Mammary microvascular endothelial cell (primary cell): ENCODE data around the gene SLC52A3. TPM values are rescaled to one million over a fixed set of nuclear protein-coding genes. Genes with fewer than 3 reads are reported as not detected.

ENCODE experiments used
- total RNA-seq: library from RNA; depleted of rRNA; stranded (reverse); fragments of >200 nt; gene quantifications from 2 replicates; pipeline ENCODE4 v1.2.3, GENCODE V29; 2015

The SLC52A3 gene
- total RNA-seq: 0.59 and 0.80 TPM in 2 replicates

DNA sequence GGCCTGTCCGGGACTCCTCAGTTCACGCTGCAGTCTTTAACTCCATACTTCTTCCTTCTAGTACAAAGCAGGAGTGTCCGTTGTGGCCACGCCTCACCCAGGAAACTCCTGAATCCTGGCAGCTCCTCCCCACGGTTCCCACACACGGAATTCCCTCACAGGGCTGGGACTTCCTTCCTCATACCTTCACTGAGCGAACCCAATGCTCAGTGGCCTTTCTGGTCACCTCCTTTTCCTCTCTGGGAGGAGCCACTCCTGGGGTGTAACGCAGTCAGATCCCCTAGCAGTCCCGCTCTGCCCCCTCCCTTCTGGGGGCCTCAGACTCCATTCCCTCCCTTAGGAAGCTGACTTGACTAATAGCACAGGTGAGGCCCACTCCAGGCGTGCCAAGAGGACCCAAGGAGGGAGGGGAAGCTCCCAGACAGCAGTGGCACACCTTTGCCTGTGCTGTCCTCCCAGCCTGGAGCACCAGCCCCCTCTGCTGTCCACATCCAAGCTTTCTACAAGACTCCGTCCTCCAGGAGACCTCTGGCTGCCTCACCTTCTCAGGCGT, at the start of gene SLC52A3:
Gene SLC52A3, minus strand, starts transcription at position 75 of the 553 bp plus-strand sequence. CDS start 2,726 bp downstream, outside the sequence.

Other genes with a start within 250 kb of the SLC52A3 start
- 79.3 and 129 TPM in 2 replicates for gene CSNK2A1, start 224.7 kb downstream of the SLC52A3 start, total RNA-seq
- 8.6 and 10.7 TPM in 2 replicates for gene TCF15, start 158.2 kb downstream of the SLC52A3 start, total RNA-seq
- gene SRXN1, start 115.3 kb downstream of the SLC52A3 start, total RNA-seq: 68.0 and 69.1 TPM in 2 replicates
- not detected in 2 replicates for gene SCRT2, start 92.7 kb downstream of the SLC52A3 start, total RNA-seq
- 1.6 and 4.0 TPM in 2 replicates for gene FAM110A, start 65.2 kb upstream of the SLC52A3 start, total RNA-seq
- gene ANGPT4, start 147.8 kb upstream of the SLC52A3 start, total RNA-seq: not detected in 2 replicates
- not detected in 2 replicates for gene RSPO4, start 233.8 kb upstream of the SLC52A3 start, total RNA-seq